GM12801 (cell line): ENCODE results near the gene ULK4.

Experiments
- TF ChIP-seq, protein P1 (sequence below): IDR thresholded peaks from one replicate; pipeline ENCODE4 v1.5.1; 2011; ENCODE audit warnings: control low read depth; ENCODE audit not compliant: insufficient read length; ENCODE audit errors: extremely low read depth

Gene ULK4

DNA sequence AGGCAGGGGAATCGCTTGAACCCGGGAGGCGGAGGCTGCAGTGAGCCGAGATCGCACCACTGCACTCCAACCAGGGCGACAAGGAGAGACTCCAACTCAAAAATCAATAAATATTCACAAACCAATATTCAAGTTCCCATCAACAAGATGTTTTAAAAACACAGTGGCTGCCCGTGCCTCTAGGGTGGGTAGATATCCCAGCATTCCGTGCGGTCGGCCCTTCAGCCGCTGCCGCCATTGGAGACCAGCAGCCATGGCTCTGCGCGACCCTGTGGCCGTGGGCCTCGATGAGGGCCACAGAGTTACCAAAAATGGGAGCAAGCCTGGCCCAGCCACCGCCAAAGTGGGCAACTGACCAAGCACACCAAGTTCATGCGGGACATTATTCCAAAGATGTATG lies 6.7 kb downstream of the ULK4 start:
- TF ChIP-seq, protein P1, sequence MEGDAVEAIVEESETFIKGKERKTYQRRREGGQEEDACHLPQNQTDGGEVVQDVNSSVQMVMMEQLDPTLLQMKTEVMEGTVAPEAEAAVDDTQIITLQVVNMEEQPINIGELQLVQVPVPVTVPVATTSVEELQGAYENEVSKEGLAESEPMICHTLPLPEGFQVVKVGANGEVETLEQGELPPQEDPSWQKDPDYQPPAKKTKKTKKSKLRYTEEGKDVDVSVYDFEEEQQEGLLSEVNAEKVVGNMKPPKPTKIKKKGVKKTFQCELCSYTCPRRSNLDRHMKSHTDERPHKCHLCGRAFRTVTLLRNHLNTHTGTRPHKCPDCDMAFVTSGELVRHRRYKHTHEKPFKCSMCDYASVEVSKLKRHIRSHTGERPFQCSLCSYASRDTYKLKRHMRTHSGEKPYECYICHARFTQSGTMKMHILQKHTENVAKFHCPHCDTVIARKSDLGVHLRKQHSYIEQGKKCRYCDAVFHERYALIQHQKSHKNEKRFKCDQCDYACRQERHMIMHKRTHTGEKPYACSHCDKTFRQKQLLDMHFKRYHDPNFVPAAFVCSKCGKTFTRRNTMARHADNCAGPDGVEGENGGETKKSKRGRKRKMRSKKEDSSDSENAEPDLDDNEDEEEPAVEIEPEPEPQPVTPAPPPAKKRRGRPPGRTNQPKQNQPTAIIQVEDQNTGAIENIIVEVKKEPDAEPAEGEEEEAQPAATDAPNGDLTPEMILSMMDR = no peak

DNA sequence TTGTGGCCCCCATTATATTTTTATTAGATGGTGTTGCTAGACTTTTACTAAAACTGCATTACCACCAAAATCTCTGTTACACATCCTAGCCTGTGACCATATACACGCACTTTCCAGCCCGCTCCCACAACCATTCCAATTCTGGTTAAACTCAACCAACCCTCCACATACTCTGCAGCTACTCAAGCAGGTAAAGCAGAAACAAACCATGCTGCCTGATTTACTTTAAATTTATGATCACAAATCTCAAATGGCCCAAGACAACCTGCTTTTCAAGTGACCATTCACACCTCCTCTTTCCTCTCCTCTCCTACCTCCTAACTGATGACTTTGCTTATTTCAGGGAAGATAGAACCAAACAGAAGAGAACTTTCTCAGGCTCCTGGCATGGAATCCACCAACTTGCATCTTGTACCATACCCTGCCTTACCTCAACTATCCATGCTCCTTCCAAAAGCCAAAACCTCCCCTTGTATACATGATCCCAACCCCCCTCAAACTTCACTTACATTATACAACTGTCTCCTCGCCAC lies 18.5 kb downstream of the ULK4 start:
- TF ChIP-seq, protein P1 = no peak

DNA sequence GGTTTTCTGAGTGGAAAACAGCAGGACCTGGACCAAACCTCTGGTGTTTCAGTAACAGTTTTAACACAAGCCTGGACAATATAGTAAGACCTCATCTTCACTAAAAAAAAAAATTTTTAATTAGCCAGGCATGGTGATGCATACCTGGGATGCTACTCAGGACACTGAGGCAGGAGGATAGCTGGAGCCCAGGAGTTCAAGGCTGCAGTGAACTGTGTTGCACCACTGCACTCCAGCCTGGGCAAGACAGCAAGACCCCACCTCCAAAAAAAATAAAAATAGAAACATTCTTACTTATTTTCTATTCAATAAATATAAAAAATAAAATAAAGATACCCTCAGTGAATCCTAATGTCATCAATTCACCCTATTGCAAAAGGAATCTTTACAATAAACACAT lies 21.5 kb downstream of the ULK4 start:
- TF ChIP-seq, protein P1 = no peak

DNA sequence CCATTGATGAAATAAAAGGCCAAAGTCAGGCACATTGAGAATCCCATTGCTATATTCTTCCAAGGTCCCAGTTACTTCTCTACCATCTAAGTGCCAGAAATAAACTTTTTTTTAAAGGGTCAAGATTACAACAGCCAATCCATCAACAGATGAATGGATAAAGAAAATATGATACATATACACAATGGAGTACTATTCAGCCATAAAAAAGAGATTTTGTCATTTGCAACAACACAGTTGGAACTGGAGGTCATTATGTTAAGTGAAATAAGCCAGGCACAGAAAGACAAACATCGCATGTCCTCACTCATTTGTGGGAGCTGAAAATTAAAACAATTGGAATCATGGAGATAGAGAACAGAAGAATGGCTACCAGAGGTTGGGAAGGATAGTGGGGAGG lies 25.5 kb downstream of the ULK4 start:
- TF ChIP-seq, protein P1 = no peak

DNA sequence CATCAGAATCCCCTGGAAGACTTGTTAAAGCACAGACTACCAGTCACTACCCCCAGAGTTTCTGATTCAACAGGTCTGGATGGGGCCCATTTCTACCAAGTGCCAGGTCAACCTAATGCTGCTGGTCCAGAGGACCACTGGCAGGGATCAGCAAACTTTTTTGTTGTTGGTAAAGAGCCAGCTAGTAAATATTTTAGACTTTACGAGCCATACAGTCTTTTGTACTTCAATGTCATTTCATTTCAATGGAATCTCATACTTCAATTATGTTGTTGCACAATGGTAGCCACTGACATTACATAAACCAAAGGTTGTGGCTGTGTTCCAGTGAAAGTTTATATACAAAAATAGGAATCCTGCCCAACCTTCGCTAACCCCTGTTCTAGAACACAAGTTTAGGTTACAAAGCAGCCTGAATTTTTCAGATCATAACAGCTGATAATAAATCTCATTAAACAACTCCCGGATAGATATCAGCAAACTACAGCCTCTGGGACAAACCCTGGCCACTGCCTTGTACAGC lies 28.7 kb downstream of the ULK4 start:
- TF ChIP-seq, protein P1 = no peak

DNA sequence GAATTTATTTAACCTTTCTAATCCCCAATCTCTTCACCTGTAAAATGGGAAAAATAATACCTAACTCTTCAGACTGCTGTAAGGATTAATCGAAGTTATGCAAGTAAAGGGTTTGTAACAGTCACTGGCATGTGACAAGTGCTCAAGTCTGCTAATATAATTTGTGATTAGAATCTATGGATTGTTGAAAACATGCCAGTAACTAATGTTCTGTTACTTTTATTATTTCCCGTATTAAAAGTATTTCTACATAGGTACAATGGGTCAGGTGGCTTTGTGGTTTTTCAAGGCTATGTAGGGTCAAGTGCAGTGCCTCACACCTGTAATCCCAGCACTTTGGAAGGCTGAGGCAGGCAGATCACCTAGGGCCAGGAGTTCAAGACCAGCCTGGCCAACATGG lies 29.4 kb downstream of the ULK4 start:
- TF ChIP-seq, protein P1 = no peak

DNA sequence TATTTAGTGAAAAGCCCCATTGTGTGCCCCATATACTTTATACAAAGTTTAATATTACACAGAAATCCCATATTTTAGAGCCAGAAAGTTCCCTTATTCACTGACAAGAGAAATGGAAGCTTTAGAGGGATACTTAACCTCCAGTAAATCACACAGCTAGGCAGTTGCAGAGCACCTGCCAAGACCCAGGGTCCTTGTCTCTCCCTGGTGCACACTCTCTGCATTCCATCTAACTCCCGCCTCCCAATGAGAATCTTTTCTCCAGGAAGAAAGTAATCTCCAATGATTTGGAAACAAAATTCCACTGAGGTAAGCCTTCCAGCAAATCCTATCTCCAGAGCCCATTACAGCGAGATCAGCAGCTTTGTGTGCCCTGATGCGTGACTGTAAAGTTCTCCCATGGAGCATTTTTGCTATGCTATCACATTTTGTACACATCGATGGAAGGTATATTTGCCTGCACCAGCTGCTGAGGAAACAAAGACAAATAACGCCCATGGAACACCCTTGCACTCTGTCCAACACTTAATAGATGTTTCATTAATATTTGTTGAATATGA lies 41.4 kb downstream of the ULK4 start:
- TF ChIP-seq, protein P1 = no peak

DNA sequence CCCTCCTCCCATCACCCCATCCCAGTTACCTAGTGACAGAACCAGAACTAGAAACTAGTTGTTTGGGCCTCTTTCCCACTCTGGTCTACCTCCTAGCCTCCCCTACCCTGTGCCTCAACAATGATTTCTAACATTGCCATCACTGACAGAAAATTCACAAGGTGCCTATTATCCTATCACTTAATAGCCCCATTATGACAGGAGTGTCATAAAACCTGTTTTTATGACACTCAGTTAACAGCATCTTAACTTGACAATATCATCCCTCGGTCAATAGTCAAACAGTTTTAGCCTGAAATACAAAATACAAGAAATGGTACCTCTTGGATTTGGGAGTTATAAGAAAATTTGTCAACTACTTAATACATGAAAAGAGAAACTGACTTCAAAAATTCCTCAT lies 46.5 kb downstream of the ULK4 start:
- TF ChIP-seq, protein P1 = no peak
